ENCODE measurements around the gene CST9L. TPM values are rescaled to one million over a fixed set of nuclear protein-coding genes. Genes with fewer than 3 reads are reported as not detected.

CST9L gene
- total and polyA plus RNA-seq, 2 donors (not counting 1 experiment from before 2014, with no cell fraction given): not detected

DNA sequence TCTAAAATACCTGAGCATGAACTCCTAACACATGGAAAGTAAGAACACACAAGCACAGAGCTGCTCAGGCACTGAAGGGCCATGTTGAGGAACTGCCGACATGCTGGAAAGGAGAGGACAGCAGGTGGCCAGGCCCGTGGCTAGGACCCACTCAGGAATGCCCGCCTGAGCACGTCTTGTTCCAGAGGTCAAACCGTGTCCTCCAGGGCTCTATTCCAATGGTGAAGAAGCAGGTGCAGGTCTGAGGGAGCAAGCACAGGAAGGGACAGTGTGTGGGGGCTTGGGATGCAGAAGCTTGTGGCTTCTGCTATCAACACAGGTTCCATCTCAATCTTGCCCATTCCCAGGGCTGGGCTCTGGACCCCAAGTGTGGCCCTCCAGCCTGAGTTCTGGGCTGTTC is 20.7 kb downstream of the CST9L start:
- Histone ChIP-seq H3K27me3 (ENCODE audit: control insufficient read depth, insufficient read depth, low read length) (no peaks in the 10 kb centered on the region), H3K9ac (ENCODE audit: insufficient read depth, low read length) (no peak overlapping the region), H3K79me2 (ENCODE audit: control insufficient read depth, insufficient read depth, low read length) (no peaks in the 10 kb centered on the region), H3K4me3 (replicated peaks in 1 of 4; ENCODE audit: control extremely low read depth in 1 of 4, insufficient read depth in 1 of 4, low read depth in 3 of 4, low read length in 4 of 4) (no peak overlapping the region), H3K27ac (ENCODE audit: insufficient read depth, low read length) (no peak overlapping the region), H4K20me1 (ENCODE audit: control insufficient read depth, extremely low read depth, insufficient read depth, low read length) (no peaks in the 10 kb centered on the region), H3K36me3 (ENCODE audit: control insufficient read depth, insufficient read depth, low read length) (no peaks in the 10 kb centered on the region), H3K9me3 (ENCODE audit: control insufficient read depth, insufficient read depth, low read depth, low read length) (no peaks in the 10 kb centered on the region), H3K4me2 (ENCODE audit: extremely low read depth, insufficient read depth, low read length) (no peak overlapping the region), H3K4me1 (ENCODE audit: control insufficient read depth, extremely low read depth, insufficient read depth, low read length) (no peaks in the 10 kb centered on the region), H2AFZ (ENCODE audit: low read length) (no peak overlapping the region)
- DNase-seq (ENCODE audit: low read depth in 2 of 2): no peak
- TF ChIP-seq EZH2 (IDR thresholded peaks at IDR 0.05; ENCODE audit: low read length, missing control alignments) (no peak), CTCF (conservative IDR thresholded peaks at IDR 0.05 in 1 of 2, IDR thresholded peaks at IDR 0.05 in 1 of 2; ENCODE audit: low read depth in 1 of 2, low read length in 2 of 2) (no peak)

- Histone ChIP-seq H3K27me3 (ENCODE audit: control insufficient read depth, insufficient read depth, low read length) (no peaks in the 10 kb centered on the region), H3K79me2 (ENCODE audit: control insufficient read depth, insufficient read depth, low read length) (no peaks in the 10 kb centered on the region), H2AFZ (ENCODE audit: low read length) (no peak overlapping the region), H3K4me2 (ENCODE audit: extremely low read depth, insufficient read depth, low read length) (no peak overlapping the region), H3K4me3 (replicated peaks in 1 of 4; ENCODE audit: control extremely low read depth in 1 of 4, insufficient read depth in 1 of 4, low read depth in 3 of 4, low read length in 4 of 4) (no peak overlapping the region), H3K9ac (ENCODE audit: insufficient read depth, low read length) (no peak overlapping the region), H4K20me1 (ENCODE audit: control insufficient read depth, extremely low read depth, insufficient read depth, low read length) (no peaks in the 10 kb centered on the region), H3K27ac (ENCODE audit: insufficient read depth, low read length) (no peak overlapping the region), H3K4me1 (ENCODE audit: control insufficient read depth, extremely low read depth, insufficient read depth, low read length) (no peaks in the 10 kb centered on the region), H3K9me3 (ENCODE audit: control insufficient read depth, insufficient read depth, low read depth, low read length) (no peaks in the 10 kb centered on the region), H3K36me3 (ENCODE audit: control insufficient read depth, insufficient read depth, low read length) (no peaks in the 10 kb centered on the region)
- no peak for DNase-seq (ENCODE audit: low read depth in 2 of 2)
- TF ChIP-seq EZH2 (IDR thresholded peaks at IDR 0.05; ENCODE audit: low read length, missing control alignments): no peak
- TF ChIP-seq CTCF (conservative IDR thresholded peaks at IDR 0.05 in 1 of 2, IDR thresholded peaks at IDR 0.05 in 1 of 2; ENCODE audit: low read depth in 1 of 2, low read length in 2 of 2): no peak
Observed at GRCh38 chr20:23546435-23547144, 21.7 kb downstream of the CST9L start.

DNA sequence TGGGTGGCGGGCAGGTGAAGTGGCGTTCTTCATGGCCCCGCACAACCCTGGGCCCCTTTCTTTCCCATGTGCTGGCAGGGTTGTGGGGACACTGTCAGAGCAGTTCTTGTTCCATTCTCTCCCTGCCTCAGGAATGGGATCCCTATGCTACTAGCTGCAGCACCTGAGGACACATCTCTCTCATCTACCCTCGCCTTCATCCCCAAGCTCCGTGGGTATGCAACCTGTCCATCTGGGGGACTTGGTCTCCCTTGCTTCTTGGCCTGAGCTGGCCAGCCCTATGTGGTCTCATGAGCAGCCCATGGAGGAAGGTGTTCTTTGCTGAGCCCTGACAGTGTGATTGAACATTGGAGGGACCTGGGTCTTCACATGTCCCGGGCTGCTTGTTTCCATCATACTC is 24.2 kb downstream of the CST9L start:
- no peaks in the 10 kb centered on the region for H3K9me3 ChIP-seq (ENCODE audit: control insufficient read depth, insufficient read depth, low read depth, low read length)
- no peaks in the 10 kb centered on the region for H3K79me2 ChIP-seq (ENCODE audit: control insufficient read depth, insufficient read depth, low read length)
- no peak overlapping the region for H3K9ac ChIP-seq (ENCODE audit: insufficient read depth, low read length)
- no peak overlapping the region for H3K27ac ChIP-seq (ENCODE audit: insufficient read depth, low read length)
- TF ChIP-seq CTCF (conservative IDR thresholded peaks at IDR 0.05 in 1 of 2, IDR thresholded peaks at IDR 0.05 in 1 of 2; ENCODE audit: low read depth in 1 of 2, low read length in 2 of 2) (no peak), EZH2 (IDR thresholded peaks at IDR 0.05; ENCODE audit: low read length, missing control alignments) (no peak)
- no peaks in the 10 kb centered on the region for H3K36me3 ChIP-seq (ENCODE audit: control insufficient read depth, insufficient read depth, low read length)
- no peak overlapping the region for H2AFZ ChIP-seq (ENCODE audit: low read length)
- no peak overlapping the region for H3K4me3 ChIP-seq (replicated peaks in 1 of 4; ENCODE audit: control extremely low read depth in 1 of 4, insufficient read depth in 1 of 4, low read depth in 3 of 4, low read length in 4 of 4)
- H3K27me3 ChIP-seq (ENCODE audit: control insufficient read depth, insufficient read depth, low read length): no peaks in the 10 kb centered on the region
- no peaks in the 10 kb centered on the region for H4K20me1 ChIP-seq (ENCODE audit: control insufficient read depth, extremely low read depth, insufficient read depth, low read length)
- no peak overlapping the region for H3K4me2 ChIP-seq (ENCODE audit: extremely low read depth, insufficient read depth, low read length)
- H3K4me1 ChIP-seq (ENCODE audit: control insufficient read depth, extremely low read depth, insufficient read depth, low read length): no peaks in the 10 kb centered on the region
- DNase-seq (ENCODE audit: low read depth in 2 of 2): no peak
